HK-2 (cell line): ENCODE data around the gene GLG1.
"Not testable (repeated sequence)": the region's sequence is repeated elsewhere in the genome, so short reads cannot be mapped to it uniquely, and the experiment has no call there.

Source experiments
- DNase-seq: peaks from one replicate; pipeline ENCODE4 v3.0.0-alpha.2; 2018; ENCODE audit not compliant: unreplicated experiment

Gene GLG1

DNA sequence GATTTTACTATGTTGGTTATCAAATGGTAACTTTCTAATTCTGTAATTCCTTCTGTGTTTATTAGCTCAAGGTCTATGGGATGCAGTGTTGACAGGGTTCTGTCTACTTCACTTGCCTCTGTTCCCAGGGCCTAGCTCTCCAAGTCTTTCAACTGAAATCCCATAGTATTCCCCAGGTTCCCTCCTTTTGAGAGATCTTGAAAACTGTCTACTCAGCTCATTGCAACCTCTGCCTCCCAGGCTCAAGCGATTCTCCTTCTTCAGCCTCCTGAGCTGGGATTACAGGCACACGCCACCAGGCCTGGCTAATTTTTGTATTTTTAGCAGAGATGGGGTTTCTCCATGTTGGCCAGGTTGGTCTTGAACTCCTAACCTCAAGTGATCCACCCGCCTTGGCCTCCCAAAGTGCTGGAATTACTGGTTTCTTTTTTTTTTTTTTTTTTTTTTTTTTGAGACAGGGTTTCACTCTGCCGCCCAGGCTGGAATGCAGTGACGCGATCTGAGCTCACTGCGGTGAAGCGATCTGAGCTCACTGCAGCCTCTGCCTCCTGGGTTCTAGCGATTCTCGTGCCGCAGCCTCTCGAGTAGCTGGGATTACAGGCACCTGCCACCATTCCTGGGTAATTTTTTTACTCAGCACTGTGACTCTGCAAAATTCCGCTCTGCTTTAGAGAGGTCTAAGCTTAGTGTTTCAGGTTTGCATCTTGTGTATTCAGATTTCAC, 163.1 kb downstream of the GLG1 start:
- not testable (repeated sequence) for DNase-seq

DNA sequence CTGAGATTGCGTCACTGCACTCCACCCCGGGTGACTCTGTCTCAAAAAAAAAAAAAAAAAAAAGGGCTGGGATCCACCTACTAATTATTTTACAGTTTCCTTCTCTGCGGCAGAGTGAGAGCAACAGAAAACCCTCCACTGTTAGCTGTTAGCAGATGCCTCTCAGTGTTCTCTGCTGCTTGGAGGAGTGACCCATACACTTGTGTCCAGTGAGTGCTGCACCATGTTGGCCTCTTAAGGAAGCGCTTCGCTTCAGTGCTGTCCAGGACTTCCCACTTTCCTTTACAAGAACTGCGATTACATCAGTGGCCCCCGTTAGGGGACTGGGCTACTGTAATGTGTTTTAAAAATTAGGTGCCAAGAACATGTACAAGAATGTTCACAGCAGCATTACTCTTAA, 167.2 kb downstream of the GLG1 start:
- no peak for DNase-seq

DNA sequence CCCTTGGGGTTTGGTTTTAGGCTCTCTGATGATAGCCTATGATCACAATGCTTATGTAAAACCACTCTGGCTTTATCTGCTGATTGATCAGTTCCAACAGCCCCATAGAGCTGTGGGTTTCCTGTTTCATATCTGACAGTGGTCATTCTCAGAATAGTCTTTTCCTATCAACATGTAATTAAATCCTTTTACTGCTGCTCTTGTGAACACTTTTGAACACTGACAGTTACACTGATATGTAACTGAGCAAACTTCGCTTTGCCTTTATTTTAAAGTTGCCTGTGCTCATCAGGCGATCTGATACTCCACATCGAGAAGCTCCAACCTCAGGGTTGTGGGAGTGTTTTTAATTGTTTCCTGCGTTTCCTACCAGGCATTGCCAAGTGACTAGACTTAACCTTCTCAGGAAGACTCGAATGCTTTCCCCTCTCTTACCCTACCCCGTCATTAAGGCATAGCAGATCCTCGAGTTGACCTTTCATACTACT, 168.4 kb downstream of the GLG1 start:
- DNase-seq = no peak

DNA sequence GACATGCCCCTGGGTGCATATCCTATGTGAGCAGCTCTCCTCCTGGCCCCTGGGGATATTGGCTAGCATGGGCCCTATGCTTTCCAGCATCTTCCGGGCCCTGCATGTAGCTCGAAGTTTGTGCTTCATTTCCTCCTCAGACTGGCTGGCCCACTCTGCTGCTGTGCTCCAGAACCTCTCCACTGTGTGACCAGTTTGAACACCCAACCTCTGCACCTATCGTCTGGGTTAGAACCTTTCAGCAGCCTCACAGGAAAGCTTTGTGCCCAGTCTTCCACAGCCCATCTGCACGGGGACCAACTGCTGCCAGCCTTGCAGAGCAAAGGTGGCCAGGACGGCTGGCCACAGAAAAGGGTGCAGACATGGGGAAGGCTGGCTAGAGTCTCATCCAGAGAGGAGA, 175.4 kb downstream of the GLG1 start:
- DNase-seq = no peak

DNA sequence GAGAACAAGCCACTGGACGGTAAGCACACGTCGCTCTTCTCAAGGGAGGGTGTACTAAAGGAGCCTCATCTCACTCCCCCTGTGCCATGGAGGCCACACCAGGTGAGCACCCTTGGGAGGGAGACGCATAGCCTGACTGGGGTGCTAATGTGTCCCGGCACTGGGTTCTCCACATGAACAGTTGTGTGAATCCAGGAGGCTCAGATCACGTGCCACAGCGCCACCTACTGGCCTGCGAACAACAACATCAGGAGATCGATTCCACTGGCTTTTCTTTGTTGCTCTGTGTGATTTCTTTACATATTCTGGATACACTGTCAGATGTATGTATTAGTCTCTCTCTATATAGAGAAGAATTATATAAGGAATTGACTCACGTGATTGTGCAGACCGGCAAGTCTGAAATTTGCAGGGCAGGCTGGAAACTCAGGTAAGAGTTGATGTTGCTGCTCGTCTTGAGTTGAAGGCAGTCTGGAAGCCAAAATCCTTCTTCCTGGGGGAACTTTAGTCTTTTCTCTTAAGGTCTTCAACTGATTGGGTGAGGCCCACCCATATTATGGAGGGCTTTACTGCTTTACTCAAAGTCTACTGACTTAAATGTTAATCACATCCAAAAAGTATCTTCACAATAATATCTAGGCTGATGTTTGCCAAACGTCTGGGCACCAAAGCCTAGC, 176.7 kb downstream of the GLG1 start:
- peak; percentile 27 for DNase-seq

DNA sequence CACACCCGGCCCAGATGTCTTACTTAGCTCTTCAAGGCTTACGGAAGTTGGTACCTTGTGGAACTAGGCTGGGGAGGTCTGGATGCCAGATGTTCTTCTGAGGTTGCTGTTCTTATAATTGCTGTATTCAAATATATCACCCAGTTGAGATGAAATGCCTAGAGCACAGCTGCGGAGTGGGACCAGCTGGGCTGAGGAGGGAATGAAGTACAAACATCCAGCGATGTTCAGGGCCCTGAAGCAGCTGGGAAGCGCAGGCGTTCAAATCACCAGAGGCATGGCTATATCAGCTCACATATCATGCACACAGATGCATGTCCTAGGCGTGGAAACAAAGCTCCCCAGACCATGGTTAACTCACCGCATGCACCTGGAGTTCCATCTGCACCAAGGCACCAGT, 178.4 kb downstream of the GLG1 start:
- not testable (repeated sequence) for DNase-seq

DNA sequence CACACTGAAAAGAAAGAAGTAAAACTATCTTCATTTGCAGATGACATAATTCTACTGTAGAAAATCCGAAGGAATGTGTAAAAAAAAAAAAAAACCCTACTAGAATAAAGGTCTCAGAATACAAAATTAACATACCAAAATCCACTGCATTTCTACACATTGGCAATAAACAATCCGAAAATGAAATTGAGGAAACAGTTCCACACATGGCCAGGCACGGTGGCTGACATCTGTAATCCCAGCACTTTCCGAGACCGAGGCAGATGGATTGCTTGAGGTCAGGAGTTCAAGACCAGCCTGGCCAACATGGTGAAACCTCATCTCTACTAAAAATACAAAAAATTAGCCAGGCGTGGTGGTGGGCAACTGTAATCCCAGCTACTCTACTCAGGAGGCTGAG, 181.2 kb downstream of the GLG1 start:
- not testable (repeated sequence) for DNase-seq

DNA sequence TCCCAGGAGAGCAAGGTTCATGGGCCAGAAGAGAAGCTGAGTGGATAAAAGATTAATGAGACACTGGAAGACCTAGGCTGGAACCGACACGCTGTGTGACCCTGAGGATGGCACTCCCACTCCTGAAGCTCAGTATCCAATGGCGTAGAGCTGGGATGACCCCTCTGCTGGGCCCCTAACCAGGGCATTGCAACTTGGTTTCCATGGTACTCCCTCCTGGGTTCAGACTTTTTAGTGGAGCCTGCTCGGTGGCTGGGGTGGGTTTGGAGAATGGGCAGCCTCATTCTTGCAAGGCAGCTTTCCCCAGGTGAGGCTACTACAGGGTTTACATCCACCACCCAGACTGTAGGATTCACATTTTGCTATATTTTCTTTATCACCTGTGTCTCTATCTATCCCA, 183.2 kb downstream of the GLG1 start:
- DNase-seq = not testable (repeated sequence)

DNA sequence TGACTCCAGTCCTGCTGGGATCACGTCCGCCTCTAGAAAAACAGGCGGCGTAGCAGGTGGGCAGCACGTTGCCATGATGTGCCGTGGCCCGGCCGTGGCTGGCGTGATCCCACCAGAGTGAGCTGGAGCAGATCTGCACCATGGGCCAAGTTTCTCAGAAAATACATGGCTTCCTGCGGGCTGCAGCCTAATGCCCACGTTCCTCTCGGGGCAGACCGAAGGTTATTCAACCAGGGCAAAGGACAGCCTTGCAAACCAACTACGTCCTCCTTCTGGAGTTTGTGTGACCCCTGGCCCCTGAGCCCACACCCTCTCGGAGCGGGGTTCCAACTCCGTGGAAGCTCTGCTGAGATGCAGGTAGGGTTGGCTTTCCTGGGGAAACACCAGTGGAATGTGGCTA, 184.8 kb downstream of the GLG1 start:
- peak; percentile 31 for DNase-seq

DNA sequence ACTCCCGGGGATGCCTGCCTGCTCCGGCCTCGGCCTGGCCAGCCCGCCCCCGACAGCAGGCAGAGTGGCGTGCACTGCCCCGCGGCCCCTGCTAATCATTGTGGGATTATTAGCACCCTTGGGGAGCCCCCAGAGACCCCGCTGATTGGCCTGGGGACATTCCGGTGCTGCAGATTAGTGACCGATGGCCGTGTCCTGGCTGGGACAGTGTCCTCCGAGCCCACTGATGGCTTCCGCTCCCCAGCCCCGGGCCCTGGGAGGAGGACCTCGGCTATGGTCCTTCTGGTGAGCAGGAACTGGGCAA, 185.5 kb downstream of the GLG1 start:
- not testable (repeated sequence) for DNase-seq

DNA sequence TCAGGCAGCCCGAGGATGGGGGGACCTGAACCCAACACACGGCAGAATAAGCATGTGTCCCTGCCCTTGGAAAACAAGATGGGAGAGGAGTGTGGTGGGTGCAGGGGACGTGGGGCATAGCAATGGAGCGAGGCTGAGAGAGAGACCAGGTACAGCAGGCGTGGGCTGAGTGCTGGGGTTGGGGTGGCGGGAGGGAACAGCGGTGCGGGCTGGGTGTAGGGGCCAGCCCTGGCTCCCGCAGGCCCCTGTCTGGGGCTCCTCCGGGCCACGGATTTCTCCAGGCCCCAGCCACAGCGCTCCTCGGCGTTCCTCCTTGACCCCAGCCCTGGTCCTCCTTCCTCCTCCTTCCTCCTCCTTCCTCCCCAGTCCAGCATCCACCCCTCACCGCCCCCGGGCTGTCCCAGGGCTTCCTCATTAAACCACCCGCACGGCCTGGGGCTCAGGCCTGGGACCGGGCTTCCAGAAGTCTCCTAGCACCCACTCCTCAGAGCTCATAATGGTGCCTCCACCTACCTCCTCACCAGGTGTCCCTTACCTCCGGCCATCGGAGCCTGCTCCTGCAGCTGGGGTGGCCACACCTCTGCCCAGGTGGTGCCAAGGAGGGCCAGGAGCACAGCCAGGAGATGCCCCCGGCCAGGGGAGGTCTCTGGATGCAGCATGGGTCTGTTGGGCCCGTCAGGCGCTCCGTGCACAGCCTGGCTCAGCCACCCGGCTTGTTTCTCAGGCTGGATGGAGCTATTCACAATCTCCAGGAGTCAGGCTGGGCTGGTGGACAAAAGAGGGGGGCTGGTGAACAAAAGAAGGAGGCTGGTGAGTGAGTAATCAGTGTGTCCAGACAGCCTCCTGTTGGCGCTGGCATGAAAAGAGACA, 186.1 kb downstream of the GLG1 start, which contains the start of gene CLEC18B:
Gene CLEC18B, minus strand, starts transcription at position 867 of the 870 bp plus-strand sequence. Its CDS starts 208 bp downstream, at position 659.
- peak; percentile 71 for DNase-seq

DNA sequence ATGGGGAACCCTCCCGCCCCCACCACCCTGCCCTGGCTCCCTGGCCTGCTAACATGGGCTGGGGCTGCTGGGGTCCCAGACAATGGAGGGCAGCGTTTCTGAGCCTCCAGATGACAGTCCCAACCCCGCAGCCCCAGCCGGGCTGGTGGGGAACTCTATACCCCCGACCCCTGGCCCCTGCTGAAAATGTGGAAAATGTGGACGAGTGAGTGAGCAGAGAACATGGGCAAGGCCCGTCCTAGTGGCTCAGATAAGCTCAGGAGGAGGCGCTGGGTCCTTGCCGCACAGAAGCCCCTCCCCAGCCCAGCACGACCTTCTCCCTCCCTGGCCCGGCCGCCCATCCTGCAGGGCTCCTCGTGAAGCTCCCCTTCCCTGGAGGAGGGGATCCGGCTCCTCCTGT, 187.1 kb downstream of the GLG1 start:
- DNase-seq = not testable (repeated sequence)

DNA sequence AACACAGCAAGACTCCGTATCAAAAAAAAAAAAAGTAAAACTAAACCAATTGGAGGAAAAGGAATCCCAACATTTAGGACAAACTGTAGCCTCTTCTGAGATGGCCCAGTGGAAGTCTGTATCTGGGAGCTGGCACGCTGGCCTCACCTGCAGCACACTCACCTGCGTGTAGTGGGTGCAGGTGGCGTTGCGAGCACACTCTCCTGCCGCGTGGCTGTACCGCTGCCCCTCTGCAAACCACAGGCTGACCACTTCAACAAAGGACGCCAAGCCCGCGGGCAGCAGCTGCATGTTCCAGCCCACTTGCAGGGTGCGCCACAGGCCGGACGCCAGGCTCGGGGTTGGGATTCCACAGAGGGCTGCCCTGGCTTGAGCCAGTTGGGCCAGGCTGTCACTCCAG, 189.0 kb downstream of the GLG1 start:
- not testable (repeated sequence) for DNase-seq

DNA sequence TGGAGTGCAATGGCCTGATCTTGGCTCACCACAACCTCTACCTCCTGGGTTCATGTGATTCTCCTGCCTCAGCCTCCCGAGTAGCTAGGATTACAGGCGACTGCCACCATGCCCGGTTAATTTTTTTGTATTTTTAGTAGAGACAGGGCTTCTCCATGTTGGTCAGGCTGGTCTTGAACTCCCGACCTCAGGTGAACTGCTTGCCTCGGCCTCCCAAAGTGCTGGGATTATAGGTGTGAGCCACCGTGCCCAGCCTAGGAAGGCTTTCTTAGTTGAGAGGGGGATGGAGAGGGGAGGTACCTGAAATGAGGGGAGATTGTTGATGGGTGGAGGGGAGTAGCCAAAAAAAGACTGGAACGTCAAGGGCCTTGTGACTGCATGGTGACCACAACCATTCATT, 193.0 kb downstream of the GLG1 start:
- not testable (repeated sequence) for DNase-seq

DNA sequence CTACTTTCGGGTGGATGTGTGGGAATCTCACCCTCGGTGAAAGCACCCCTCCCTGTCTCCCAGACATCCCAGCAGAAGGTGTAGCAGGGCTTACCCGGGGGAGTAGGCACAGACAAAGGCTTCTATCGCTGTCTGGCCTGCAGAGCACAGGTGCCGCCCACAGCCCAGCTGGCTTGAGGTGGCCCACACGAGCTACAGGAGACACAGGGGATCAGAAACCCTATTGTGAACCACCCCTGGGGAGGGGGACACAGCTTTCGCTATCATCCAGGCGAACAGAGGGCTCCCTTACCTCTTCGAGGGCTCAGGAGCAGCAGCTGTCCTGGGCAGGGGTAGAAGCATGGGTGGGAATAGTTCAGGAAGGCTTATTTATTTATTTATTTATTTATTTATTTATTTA, 193.4 kb downstream of the GLG1 start:
- not testable (repeated sequence) for DNase-seq

DNA sequence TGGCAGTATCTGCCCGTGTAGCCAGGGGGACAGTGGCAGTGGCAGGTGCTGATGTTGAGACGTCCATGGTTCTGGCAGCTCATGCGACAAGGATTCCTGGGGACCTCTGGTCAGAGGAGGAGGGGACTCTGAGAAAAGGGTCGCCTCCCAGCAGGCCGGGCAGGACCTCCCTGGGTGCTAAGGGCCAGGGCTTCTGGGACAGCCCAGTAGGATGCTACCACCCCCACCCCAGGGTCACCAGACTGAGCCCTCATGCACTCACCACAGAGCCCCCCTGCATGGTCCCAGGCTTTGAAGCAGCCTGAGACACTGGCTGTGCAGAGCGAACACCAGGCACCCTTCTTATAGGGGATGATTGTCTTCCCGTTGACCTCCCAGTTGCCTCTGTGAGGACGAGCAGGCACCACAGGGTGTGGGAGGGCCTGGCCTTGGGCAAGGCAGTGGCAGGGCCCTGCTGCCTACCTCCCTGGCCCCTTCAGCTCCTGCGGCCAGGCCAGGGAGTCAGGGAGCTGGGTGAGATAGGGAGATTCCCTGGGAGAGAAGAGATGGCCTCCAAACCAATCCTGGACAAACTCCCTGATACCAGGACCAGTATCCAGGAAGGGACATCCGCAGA, 194.0 kb downstream of the GLG1 start:
- DNase-seq = not testable (repeated sequence)

DNA sequence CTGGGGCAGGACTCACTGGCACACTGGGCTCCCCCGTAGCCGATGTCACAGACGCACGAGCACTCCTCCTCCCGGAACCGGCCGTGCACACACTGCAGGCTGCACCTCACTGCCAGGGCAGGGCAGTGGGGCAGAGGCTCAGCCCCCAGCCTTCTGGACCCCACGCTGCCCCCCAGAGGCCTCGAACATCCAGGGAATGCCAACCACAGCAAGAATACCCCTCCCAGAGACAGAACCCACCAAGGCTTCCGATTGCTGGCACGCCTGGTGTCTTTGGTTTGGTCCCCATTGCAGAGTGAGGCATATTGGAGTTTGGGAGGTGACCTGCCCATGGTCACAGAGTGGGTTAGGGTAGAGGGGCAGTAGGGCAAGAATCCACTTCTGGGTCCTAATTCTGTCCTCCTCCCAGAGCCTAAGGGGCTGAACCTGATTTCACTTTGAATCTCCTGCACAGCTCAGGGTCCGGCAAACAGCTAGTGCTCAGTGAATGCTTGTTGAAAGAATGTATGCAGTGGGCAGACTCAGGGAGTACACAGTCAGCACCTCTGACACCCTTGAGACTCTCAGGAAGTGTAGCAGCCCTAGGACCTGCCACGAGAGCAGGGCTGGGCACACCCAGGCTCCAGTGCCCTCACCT, 194.7 kb downstream of the GLG1 start:
- DNase-seq = not testable (repeated sequence)

DNA sequence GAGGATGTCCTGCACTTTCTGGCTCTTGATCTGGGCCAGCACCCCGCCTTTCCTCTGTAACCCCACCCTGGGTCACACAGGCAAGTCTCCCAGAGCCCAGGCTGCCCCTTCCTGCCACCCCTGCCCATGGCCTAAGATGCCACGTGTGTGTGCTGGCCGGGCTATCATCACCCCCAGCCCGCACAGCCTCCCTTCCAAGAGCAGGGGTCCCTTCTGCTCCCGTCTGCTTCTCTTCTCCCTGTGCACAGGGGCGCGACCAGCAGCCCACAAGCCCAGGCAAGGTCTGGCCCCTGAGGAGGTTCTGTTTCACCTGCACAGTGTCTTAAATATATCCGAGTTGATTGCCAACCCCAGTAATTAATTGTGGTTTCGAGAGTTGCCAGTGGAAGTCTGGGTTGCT, 195.9 kb downstream of the GLG1 start:
- DNase-seq = not testable (repeated sequence)

DNA sequence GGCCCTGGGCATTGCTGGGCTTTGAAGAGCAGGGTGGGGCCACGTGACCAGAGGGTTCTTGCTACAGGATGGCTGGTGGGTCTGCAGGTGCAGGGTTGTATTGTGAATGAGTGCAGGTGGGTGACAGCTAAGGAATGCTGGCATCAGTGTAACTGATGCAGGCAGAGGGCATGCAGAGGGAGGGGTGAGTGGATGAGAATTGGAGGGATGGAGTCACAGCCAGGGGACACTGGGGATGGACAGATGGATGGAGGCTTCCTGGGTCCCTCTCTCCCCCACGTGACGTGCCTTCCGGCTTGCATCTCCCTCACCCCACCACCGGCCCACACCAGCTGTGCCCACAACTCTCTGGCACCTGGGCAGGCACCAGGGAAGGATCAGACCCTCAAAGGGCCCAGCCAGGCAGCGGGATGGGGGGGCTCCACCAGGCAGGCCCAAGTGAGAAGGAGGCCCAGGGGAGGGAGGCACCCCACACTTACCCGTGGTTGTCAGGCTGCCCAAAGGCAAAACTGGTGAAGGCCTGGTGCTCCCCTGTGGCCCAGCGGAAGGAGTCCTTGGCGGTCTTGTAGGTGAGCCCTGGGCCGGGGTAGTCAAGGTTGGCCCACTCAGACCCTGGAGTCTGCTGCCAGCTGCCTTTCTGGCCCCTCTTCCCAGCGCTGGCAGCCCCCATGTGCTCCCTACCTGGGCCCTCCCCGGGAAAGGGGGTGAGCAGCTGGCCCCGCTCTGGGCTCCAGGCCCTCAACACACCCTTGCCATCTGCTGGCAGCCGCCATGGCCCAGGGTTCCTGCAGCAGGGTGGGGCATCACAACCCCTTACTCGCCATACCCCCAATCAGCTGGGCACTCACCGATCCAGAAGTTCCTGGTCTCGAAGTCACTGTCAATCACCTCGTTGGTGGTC, 196.6 kb downstream of the GLG1 start:
- not testable (repeated sequence) for DNase-seq
